Ascending aorta (tissue), 2 donors: ENCODE data around the gene DDHD1. TPM values are rescaled to one million over a fixed set of nuclear protein-coding genes. Genes with fewer than 3 reads are reported as not detected.
"Not testable (repeated sequence)": the region's sequence is repeated elsewhere in the genome, so short reads cannot be mapped to it uniquely, and the experiment has no call there.

Source experiments
- DNase-seq, 2 donors: peaks; one replicate each; pipeline ENCODE4 v3.0.0-alpha.2; 2019; ENCODE audit warnings: low spot score in 2 of 2
- H3K27ac ChIP-seq, 2 donors: fragments of 200-600 bp; sonication (generic); one replicate each; pipeline ENCODE4 v1.5.1; 2016 to 2017; ENCODE audit warnings: mild to moderate bottlenecking in 1 of 2
- H3K27me3 ChIP-seq: fragments of 200-600 bp; sonication (generic); one replicate; pipeline ENCODE4 v1.5.1; 2017
- H3K36me3 ChIP-seq, 2 donors: fragments of 200-600 bp; sonication (generic); one replicate each; pipeline ENCODE4 v1.5.1; 2016
- H3K4me1 ChIP-seq, 2 donors: fragments of 200-600 bp; sonication (generic); one replicate each; pipeline ENCODE4 v1.5.1; 2016 to 2017; ENCODE audit warnings: mild to moderate bottlenecking in 1 of 2
- H3K4me3 ChIP-seq, 2 donors: fragments of 200-600 bp; sonication (generic); one replicate each; pipeline ENCODE4 v1.5.1; 2016 to 2017; ENCODE audit warnings: mild to moderate bottlenecking in 1 of 2
- H3K9me3 ChIP-seq, 2 donors: fragments of 200-600 bp; sonication (generic); one replicate each; pipeline ENCODE4 v1.5.1; 2016
- CTCF ChIP-seq, 3 experiments: fragments of 200-600 bp in 2 of 3; fragments of 450-650 bp in 1 of 3; sonication (generic) in 2 of 3; IDR thresholded peaks; one replicate each; pipeline ENCODE4 v1.5.1; 2016 to 2019; ENCODE audit warnings: antibody characterized with exemption in 3 of 3, mild to moderate bottlenecking in 1 of 3, moderate library complexity in 1 of 3
- intact Hi-C: fragments of 100-400 bp; cut with DNase I; formaldehyde crosslinking; loops from one replicate; pipeline ENCODE4 v1.15.1; 2023
- total RNA-seq: library from RNA; depleted of rRNA; stranded (reverse); fragments of >200 nt; gene quantifications from one replicate; pipeline ENCODE4 v1.1.0, GENCODE V29; 2016

DDHD1 gene
- total RNA-seq, 1 donor from 2014 or later, result 21.3 TPM

GRCh38 chr14:53137568-53138203, 15.4 kb downstream of the DDHD1 start:
- Histone ChIP-seq H3K27ac (no peak overlapping the region), H3K4me1 (no peaks in the 10 kb centered on the region), H3K4me3 (no peak overlapping the region), H3K27me3 (no peaks in the 10 kb centered on the region), H3K9me3 (peaks cover 23 to 61% of the 10 kb centered on the region in 2 donors), H3K36me3 (no peaks in the 10 kb centered on the region)
- TF ChIP-seq CTCF (IDR thresholded peaks at IDR 0.05), result no peak
- intact Hi-C loops, result no loop called here
- no peak for DNase-seq

DNA sequence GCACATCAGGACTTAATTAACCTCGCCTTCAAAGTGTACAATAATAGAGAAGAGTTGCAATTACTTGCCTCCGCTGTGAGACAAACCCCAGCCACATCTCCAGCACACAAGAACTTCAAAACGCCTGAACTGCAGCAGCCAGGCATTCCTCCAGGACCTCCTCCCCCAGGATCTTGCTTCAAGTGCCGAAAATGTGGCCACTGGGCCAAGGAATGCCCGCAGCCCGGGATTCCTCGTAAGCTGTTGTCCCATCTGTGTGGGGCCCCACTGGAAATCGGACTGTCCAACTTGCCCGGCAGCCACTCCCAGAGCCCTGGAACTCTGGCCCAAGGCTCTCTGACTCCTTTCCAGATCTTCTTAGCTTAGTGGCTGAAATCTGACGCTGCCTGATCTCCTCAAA, 22.6 kb downstream of the DDHD1 start:
- H3K36me3 ChIP-seq, intact Hi-C loops, H3K27me3 ChIP-seq, DNase-seq, H3K4me1 ChIP-seq, H3K9me3 ChIP-seq, H3K27ac ChIP-seq, H3K4me3 ChIP-seq: not testable (repeated sequence)

DNA sequence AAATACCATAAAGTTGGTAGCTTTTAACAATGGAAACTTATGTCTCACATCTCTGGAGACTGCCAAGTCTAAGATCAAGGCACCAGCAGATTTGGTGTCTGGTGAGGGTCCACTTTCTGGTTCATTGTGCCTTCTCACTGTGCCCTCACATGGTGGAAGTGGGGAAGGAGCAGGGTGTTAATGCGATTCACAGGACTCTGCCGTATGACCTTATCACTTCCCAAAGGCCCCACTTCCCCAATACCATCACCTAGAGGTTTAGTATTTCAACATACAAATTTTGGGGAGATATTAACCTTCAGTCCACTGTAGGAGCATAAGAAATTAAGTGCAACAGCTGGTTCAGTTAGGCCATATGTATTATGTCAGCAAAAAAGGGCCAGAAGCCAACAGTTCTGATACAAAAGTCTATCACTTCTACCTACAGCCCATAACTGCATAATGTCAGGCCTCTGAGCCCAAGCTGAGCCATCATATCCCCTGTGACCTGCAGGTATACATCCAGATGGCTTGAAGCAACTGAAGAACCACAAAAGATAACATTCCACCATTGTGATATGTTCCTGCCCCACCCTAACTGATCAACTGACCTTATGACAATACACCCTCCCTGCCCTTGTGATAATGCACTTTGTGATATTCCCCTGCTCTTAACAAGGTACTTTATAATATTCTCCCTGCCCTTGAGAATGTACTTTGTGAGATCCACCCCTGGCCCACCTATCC, 24.7 kb downstream of the DDHD1 start:
- Histone ChIP-seq H3K4me3 (no peak overlapping the region), H3K27ac (no peak overlapping the region), H3K36me3 (no peaks in the 10 kb centered on the region), H3K27me3 (no peaks in the 10 kb centered on the region), H3K9me3 (no peaks in the 10 kb centered on the region), H3K4me1 (no peaks in the 10 kb centered on the region)
- TF ChIP-seq CTCF (IDR thresholded peaks at IDR 0.05), result no peak
- intact Hi-C loops, result no loop called here
- no peak for DNase-seq

GRCh38 chr14:53127832-53128231, 25.3 kb downstream of the DDHD1 start:
- no peak for TF ChIP-seq CTCF (IDR thresholded peaks at IDR 0.05)
- Histone ChIP-seq H3K27ac (no peak overlapping the region), H3K4me1 (no peaks in the 10 kb centered on the region), H3K27me3 (no peaks in the 10 kb centered on the region), H3K4me3 (no peak overlapping the region), H3K9me3 (no peaks in the 10 kb centered on the region), H3K36me3 (no peaks in the 10 kb centered on the region)
- intact Hi-C loops, result no loop called here
- DNase-seq, result no peak

DNA sequence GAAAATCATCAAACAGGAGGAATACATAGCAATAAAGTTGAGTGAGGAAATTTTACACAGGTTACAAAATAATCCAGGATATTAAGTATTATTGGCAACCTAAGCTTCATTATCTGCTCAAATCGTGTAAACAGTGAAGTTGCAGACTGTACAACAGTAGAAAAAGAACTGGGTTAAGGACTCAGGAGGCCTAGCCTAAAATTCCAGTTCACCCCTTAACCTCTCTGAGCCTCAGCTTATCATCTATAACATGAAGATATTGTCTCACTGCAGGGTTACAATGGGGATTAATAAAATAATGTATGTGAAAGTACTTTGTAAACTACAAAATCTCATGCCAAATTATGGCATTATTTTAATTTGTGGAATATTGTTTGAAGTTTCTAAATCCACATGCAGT, 26.0 kb downstream of the DDHD1 start:
- Histone ChIP-seq H3K4me1 (no peaks in the 10 kb centered on the region), H3K9me3 (no peaks in the 10 kb centered on the region), H3K36me3 (no peaks in the 10 kb centered on the region), H3K27me3 (no peaks in the 10 kb centered on the region), H3K27ac (no peak overlapping the region), H3K4me3 (peak overlapping the region in 1 of 2 donors; percentile 26)
- DNase-seq, result no peak
- intact Hi-C loops, result no loop called here
- TF ChIP-seq CTCF (IDR thresholded peaks at IDR 0.05), result no peak

GRCh38 chr14:53126731-53127130, 26.4 kb downstream of the DDHD1 start:
- Histone ChIP-seq H3K27ac (no peak overlapping the region), H3K36me3 (no peaks in the 10 kb centered on the region), H3K4me1 (no peaks in the 10 kb centered on the region), H3K4me3 (peak overlapping the region in 1 of 2 donors; percentile 26), H3K27me3 (no peaks in the 10 kb centered on the region), H3K9me3 (no peaks in the 10 kb centered on the region)
- TF ChIP-seq CTCF (IDR thresholded peaks at IDR 0.05), result no peak
- no peak for DNase-seq
- intact Hi-C loops, result no loop called here
